A549 (cell line): ENCODE results near the gene PARP8. TPM values are rescaled to one million over a fixed set of nuclear protein-coding genes. Genes with fewer than 3 reads are reported as not detected.
"Not testable (repeated sequence)": the region's sequence is repeated elsewhere in the genome, so short reads cannot be mapped to it uniquely, and the experiment has no call there.

ENCODE experiments used
- ATAC-seq, 2 experiments: fragments of 200-7000 bp in 1 of 2; fragments of >200 bp in 1 of 2; cut with Nextera tagmentation in 1 of 2; cut with Tn5 transposase in 1 of 2; 3 replicates each; pipeline versions ENCODE4 v1.8.0 to v1.9.1; 2018 to 2020; ENCODE audit warnings: mild to moderate bottlenecking in 1 of 2, moderate library complexity in 1 of 2
- CTCF ChIA-PET: fragments of 300-600 bp; sonication (Branson Sonifier 250); formaldehyde crosslinking; extraction: SDS; loops from one replicate; lab custom pipeline; 2021; ENCODE audit warnings: antibody characterized with exemption, inconsistent platforms; lab: Yijun Ruan, JAX
- POLR2A ChIA-PET: fragments of 350-600 bp; formaldehyde crosslinking; extraction: SDS; loops from one replicate; lab custom pipeline; 2021; ENCODE audit warnings: antibody characterized with exemption, inconsistent platforms; lab: Yijun Ruan, JAX
- DNase-seq, 2 experiments: peaks; one replicate each; pipeline versions ENCODE4 v3.0.0 to v3.0.0-alpha.2; 2011 to 2016; ENCODE audit warnings: low read depth in 1 of 2, low spot score in 1 of 2
- FAIRE-seq: peaks from 2 replicates; lab custom pipeline; 2011; peaks lifted over from hg19 to GRCh38; lab: Jason Lieb, UNC
- H3K27ac ChIP-seq, 2 experiments: fragments of >200 bp; sonication (Bioruptor Twin); formaldehyde crosslinking; 3 replicates each; pipeline ENCODE4 v1.5.1; 2016 to 2017
- H3K4me1 ChIP-seq: fragments of >200 bp; sonication (Bioruptor Twin); formaldehyde crosslinking; 3 replicates; pipeline ENCODE4 v1.6.1; 2016
- H3K4me2 ChIP-seq: fragments of >200 bp; sonication (Bioruptor Twin); formaldehyde crosslinking; 3 replicates; pipeline ENCODE4 v1.6.1; 2016
- H3K4me3 ChIP-seq: fragments of >200 bp; sonication (Bioruptor Twin); formaldehyde crosslinking; 3 replicates; pipeline ENCODE4 v1.5.1; 2016
- H3K9me3 ChIP-seq: fragments of >200 bp; sonication (Bioruptor Twin); formaldehyde crosslinking; 3 replicates; pipeline ENCODE4 v1.6.1; 2016
- BHLHE40 ChIP-seq: IDR thresholded peaks from 2 replicates; pipeline ENCODE4 v1.6.1; 2012; ENCODE audit warnings: low read depth, low read length, inconsistent platforms
- CBX8 ChIP-seq: fragments of 200-600 bp; sonication (generic); IDR thresholded peaks from 2 replicates; pipeline ENCODE4 v1.6.1; 2016
- E2F6 ChIP-seq: IDR thresholded peaks from 2 replicates; pipeline ENCODE4 v1.6.1; 2012; ENCODE audit warnings: low read depth, borderline replicate concordance
- EHF ChIP-seq: fragments of 250-450 bp; sonication (Bioruptor Pico); IDR thresholded peaks from 2 replicates; pipeline ENCODE4 v1.5.0; 2020; ENCODE audit warnings: mild to moderate bottlenecking
- ELK1 ChIP-seq: fragments of 150-350 bp; IDR thresholded peaks from 2 replicates; pipeline ENCODE4 v1.6.1; 2014; ENCODE audit warnings: low read depth, mild to moderate bottlenecking, low read length
- FOSB ChIP-seq: fragments of 250-450 bp; sonication (Bioruptor Pico); IDR thresholded peaks from 2 replicates; pipeline ENCODE4 v1.5.0; 2020; ENCODE audit warnings: mild to moderate bottlenecking, moderate library complexity
- HEYL ChIP-seq: fragments of 250-450 bp; sonication (Bioruptor Pico); IDR thresholded peaks from 2 replicates; pipeline ENCODE4 v1.8.0; 2021; ENCODE audit warnings: mild to moderate bottlenecking, moderate library complexity
- HMGXB4 ChIP-seq: fragments of 250-450 bp; sonication (Bioruptor Pico); IDR thresholded peaks from 2 replicates; pipeline ENCODE4 v1.5.0; 2021; ENCODE audit warnings: mild to moderate bottlenecking, moderate library complexity, borderline replicate concordance
- HOXB5 ChIP-seq: fragments of 250-450 bp; sonication (Bioruptor Pico); IDR thresholded peaks from 2 replicates; pipeline ENCODE4 v1.5.0; 2020; ENCODE audit warnings: mild to moderate bottlenecking, moderate library complexity
- JUNB ChIP-seq: fragments of >200 bp; sonication (Bioruptor Twin); formaldehyde crosslinking; IDR thresholded peaks from 2 replicates; pipeline ENCODE4 v1.6.1; 2016
- KDM5A ChIP-seq: fragments of 200-600 bp; sonication (generic); IDR thresholded peaks from 2 replicates; pipeline ENCODE4 v1.6.1; 2016; ENCODE audit warnings: antibody characterized with exemption, mild to moderate bottlenecking
- POLR2AphosphoS2 ChIP-seq: conservative IDR thresholded peaks from 2 replicates; pipeline ENCODE4 v1.6.1; 2012; ENCODE audit warnings: low read length, improper control_type of control experiment, inconsistent platforms
- RCOR1 ChIP-seq: fragments of 150-350 bp; IDR thresholded peaks from 2 replicates; pipeline ENCODE4 v1.6.1; 2014; ENCODE audit warnings: antibody characterized with exemption, low read length, low read depth
- SMC3 ChIP-seq: fragments of >200 bp; sonication (Bioruptor Twin); formaldehyde crosslinking; IDR thresholded peaks from 3 replicates; pipeline ENCODE4 v1.6.1; 2018; ENCODE audit warnings: inconsistent platforms
- ZSCAN20 ChIP-seq: fragments of 250-450 bp; sonication (Bioruptor Pico); IDR thresholded peaks from 2 replicates; pipeline ENCODE4 v1.8.0; 2022; ENCODE audit warnings: mild to moderate bottlenecking, moderate library complexity
- WGBS: methylation state at CpG from one replicate; pipeline ENCODE4 v1.1.6; 2017; ENCODE audit errors: missing lambda C conversion rate; 5-methylcytosine and 5-hydroxymethylcytosine counted together
- polyA plus RNA-seq, 4 experiments: library from polyadenylated mRNA; depleted of rRNA in 3 of 4; stranded (reverse); fragments of >200 nt; fragmentation: RNase III in 1 of 4; extraction: RNeasy Plus Mini Kit Qiagen cat#74134 plus additional on column Dnase treatment in 1 of 4; gene quantifications; 2 replicates in 3 of 4; 3 replicates in 1 of 4; pipeline ENCODE4 v1.2.3, GENCODE V29; 2011 to 2017
- TF ChIP-seq, protein P1 (sequence below): fragments of >200 bp; sonication (Bioruptor Twin); formaldehyde crosslinking; IDR thresholded peaks from 3 replicates; pipeline ENCODE4 v1.5.1; 2016
- TF ChIP-seq, protein P2 (sequence below): IDR thresholded peaks from 2 replicates; pipeline ENCODE4 v1.6.1; 2012

PARP8 gene
- polyA plus RNA-seq, 2 of the 4 experiments (the other 2 are of a cell fraction): 0.01 to 0.48 TPM

DNA sequence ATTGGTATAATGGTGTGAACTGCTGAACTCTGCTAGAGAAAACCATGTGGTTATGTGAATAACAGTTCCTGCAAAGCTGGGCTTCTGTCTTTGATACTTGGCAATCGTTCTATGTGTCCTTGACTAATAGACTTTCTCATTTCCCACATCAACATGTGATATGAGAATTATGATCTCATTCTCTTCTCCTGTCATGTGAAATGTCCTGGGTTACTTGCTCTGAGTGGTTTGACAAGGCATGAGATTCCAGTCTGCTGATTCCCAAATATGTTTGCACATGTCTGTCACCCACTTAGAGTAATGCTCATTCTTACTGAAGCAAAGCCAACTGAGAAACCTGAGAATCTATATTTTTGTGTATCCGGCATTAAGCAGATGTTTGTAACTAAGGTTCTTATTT is 141.2 kb downstream of the PARP8 start:
- ChIA-PET POLR2A (no interaction called here), CTCF (no interaction called here)
- no peak for DNase-seq
- no peak for FAIRE-seq
- Histone ChIP-seq H3K9me3 (no peaks in the 10 kb centered on the region), H3K27ac (no peak overlapping the region), H3K4me3 (no peak overlapping the region), H3K4me2 (no peak overlapping the region)
- no peak for TF ChIP-seq FOSB
- TF ChIP-seq, protein P1, sequence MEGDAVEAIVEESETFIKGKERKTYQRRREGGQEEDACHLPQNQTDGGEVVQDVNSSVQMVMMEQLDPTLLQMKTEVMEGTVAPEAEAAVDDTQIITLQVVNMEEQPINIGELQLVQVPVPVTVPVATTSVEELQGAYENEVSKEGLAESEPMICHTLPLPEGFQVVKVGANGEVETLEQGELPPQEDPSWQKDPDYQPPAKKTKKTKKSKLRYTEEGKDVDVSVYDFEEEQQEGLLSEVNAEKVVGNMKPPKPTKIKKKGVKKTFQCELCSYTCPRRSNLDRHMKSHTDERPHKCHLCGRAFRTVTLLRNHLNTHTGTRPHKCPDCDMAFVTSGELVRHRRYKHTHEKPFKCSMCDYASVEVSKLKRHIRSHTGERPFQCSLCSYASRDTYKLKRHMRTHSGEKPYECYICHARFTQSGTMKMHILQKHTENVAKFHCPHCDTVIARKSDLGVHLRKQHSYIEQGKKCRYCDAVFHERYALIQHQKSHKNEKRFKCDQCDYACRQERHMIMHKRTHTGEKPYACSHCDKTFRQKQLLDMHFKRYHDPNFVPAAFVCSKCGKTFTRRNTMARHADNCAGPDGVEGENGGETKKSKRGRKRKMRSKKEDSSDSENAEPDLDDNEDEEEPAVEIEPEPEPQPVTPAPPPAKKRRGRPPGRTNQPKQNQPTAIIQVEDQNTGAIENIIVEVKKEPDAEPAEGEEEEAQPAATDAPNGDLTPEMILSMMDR: no peak
- no peak for TF ChIP-seq JUNB
- TF ChIP-seq, protein P2, sequence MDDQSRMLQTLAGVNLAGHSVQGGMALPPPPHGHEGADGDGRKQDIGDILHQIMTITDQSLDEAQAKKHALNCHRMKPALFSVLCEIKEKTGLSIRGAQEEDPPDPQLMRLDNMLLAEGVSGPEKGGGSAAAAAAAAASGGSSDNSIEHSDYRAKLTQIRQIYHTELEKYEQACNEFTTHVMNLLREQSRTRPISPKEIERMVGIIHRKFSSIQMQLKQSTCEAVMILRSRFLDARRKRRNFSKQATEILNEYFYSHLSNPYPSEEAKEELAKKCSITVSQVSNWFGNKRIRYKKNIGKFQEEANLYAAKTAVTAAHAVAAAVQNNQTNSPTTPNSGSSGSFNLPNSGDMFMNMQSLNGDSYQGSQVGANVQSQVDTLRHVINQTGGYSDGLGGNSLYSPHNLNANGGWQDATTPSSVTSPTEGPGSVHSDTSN: no peak
- no peak for TF ChIP-seq HOXB5 (CRISPR knock-in tag)
- no peak for TF ChIP-seq POLR2AphosphoS2
- no peak for TF ChIP-seq ELK1
- TF ChIP-seq KDM5A: no peak
- TF ChIP-seq, all 56 proteins: peak for 0
- H3K4me1 ChIP-seq: no peaks in the 10 kb centered on the region
- WGBS: 28% methylated on average over 2 of the region's 2 CpGs
- no peak for ATAC-seq

DNA sequence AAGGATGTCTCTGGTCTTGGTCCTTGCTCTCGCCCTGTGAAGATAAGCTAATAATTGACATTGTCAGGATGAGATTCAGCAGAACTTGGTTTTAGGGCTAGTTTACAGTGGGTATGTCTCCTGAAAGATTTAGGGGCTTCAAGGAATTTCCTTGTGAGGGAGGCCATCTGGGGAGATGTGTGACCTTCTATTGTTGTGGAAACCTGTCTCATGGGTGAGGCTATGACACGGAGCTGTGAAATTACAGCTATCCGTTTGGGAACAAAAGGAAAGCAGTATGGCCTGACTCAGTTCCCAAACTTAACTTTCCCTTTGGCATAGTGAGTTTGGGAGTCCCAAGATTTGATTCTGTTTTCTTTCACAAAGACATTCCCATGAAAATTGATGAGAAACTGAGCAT is 142.0 kb downstream of the PARP8 start:
- TF ChIP-seq, protein P2: no peak
- TF ChIP-seq SMC3: no peak
- TF ChIP-seq, all 56 proteins: peak for 0
- 7% methylated on average over 3 of the region's 3 CpGs for WGBS
- no peaks in the 10 kb centered on the region for H3K4me1 ChIP-seq
- ChIA-PET CTCF (no interaction called here), POLR2A (no interaction called here)
- DNase-seq: no peak
- no peak for ATAC-seq
- H3K27ac ChIP-seq: no peak overlapping the region
- no peak for FAIRE-seq
- no peak overlapping the region for H3K4me3 ChIP-seq
- no peak overlapping the region for H3K4me2 ChIP-seq
- H3K9me3 ChIP-seq: no peaks in the 10 kb centered on the region

- DNase-seq, H3K27ac ChIP-seq, H3K4me2 ChIP-seq, H3K4me1 ChIP-seq, FAIRE-seq, H3K9me3 ChIP-seq, POLR2A ChIA-PET, H3K4me3 ChIP-seq, ATAC-seq, CTCF ChIA-PET: not testable (repeated sequence)
- 65% methylated on average over 6 of the region's 6 CpGs for WGBS
These were observed 145.3 kb downstream of the PARP8 start for GRCh38 chr5:50811746-50812145.

DNA sequence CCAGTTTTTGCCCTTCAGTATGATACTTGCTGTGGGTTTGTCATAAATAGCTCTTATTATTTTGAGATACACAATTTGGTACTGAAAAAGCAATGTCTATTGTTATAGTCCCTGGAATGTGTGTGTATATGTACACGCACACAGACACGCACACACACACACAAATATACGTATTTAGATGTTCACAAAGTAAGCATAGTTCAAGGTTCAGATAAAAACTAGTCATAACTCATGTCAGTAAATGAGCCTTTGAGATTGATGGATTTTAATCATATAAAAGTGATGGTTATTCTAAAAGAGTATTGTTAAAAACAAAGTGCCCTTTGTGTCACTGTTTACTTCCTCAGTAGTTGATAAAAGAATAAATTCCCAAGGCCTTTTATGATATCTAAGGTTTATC is 147.3 kb downstream of the PARP8 start:
- ChIA-PET POLR2A (no interaction called here), CTCF (no interaction called here)
- H3K9me3 ChIP-seq: no peaks in the 10 kb centered on the region
- no peak overlapping the region for H3K4me2 ChIP-seq
- DNase-seq: no peak
- H3K4me1 ChIP-seq: no peaks in the 10 kb centered on the region
- TF ChIP-seq RCOR1: no peak
- FAIRE-seq: no peak
- H3K4me3 ChIP-seq: no peak overlapping the region
- no peak for ATAC-seq
- WGBS: 40% methylated on average over 3 of the region's 3 CpGs
- no peak overlapping the region for H3K27ac ChIP-seq

GRCh38 chr5:50814556-50814955 is 148.1 kb downstream of the PARP8 start:
- Histone ChIP-seq H3K4me2 (no peak overlapping the region), H3K9me3 (no peaks in the 10 kb centered on the region), H3K4me1 (no peaks in the 10 kb centered on the region), H3K4me3 (no peak overlapping the region), H3K27ac (no peak overlapping the region)
- 17% methylated on average over 6 of the region's 6 CpGs for WGBS
- POLR2A ChIA-PET: no interaction called here
- CTCF ChIA-PET: no interaction called here
- no peak for TF ChIP-seq BHLHE40
- no peak for TF ChIP-seq CBX8
- no peak for TF ChIP-seq HEYL (CRISPR knock-in tag)
- no peak for TF ChIP-seq EHF (CRISPR knock-in tag)
- no peak for TF ChIP-seq ZSCAN20
- no peak for TF ChIP-seq E2F6
- TF ChIP-seq HMGXB4: no peak
- DNase-seq: no peak
- no peak for ATAC-seq
- no peak for FAIRE-seq
